Measurements from ENCODE around the gene SASH1.
"Not testable (repeated sequence)": the region's sequence is repeated elsewhere in the genome, so short reads cannot be mapped to it uniquely, and the experiment has no call there.

SASH1 gene

GRCh38 chr6:148329596-148330381 is 12.8 kb upstream of the SASH1 start:
- no peak for DNase-seq

- DNase-seq: no peak
Observed at GRCh38 chr6:148332088-148332487, 10.6 kb upstream of the SASH1 start.

GRCh38 chr6:148336901-148337300 is 5.7 kb upstream of the SASH1 start:
- no peak for DNase-seq

GRCh38 chr6:148339766-148340165 is 2.9 kb upstream of the SASH1 start:
- DNase-seq: no peak

GRCh38 chr6:148340586-148341297 is 1.9 kb upstream of the SASH1 start:
- no peak for DNase-seq

GRCh38 chr6:148342100-148342349 is 613 bp upstream of the SASH1 start:
- no peak for DNase-seq

GRCh38 chr6:148343047-148343782 is 577 bp downstream of the SASH1 start:
- DNase-seq: no peak

GRCh38 chr6:148345176-148345575 is 2.5 kb downstream of the SASH1 start:
- DNase-seq: no peak

- no peak for DNase-seq
Observed at GRCh38 chr6:148345578-148345977, 2.9 kb downstream of the SASH1 start.

- DNase-seq: no peak
Observed at GRCh38 chr6:148346681-148347440, 4.2 kb downstream of the SASH1 start.

GRCh38 chr6:148347441-148348054 is 4.9 kb downstream of the SASH1 start:
- no peak for DNase-seq

- no peak for DNase-seq
Observed at GRCh38 chr6:148348335-148348734, 5.7 kb downstream of the SASH1 start.

GRCh38 chr6:148348778-148349177 is 6.1 kb downstream of the SASH1 start:
- DNase-seq: no peak

GRCh38 chr6:148349466-148349865 is 6.8 kb downstream of the SASH1 start:
- DNase-seq: no peak

- no peak for DNase-seq
Observed at GRCh38 chr6:148351309-148351708, 8.7 kb downstream of the SASH1 start.

- not testable (repeated sequence) for DNase-seq
Observed at GRCh38 chr6:148352421-148352820, 9.8 kb downstream of the SASH1 start.

GRCh38 chr6:148358196-148358785 is 15.7 kb downstream of the SASH1 start:
- DNase-seq: no peak

GRCh38 chr6:148359228-148359627 is 16.6 kb downstream of the SASH1 start:
- DNase-seq: no peak

- DNase-seq: no peak
Observed at GRCh38 chr6:148364056-148364824, 21.6 kb downstream of the SASH1 start.

GRCh38 chr6:148365041-148365440 is 22.4 kb downstream of the SASH1 start:
- DNase-seq: no peak

GRCh38 chr6:148367411-148368024 is 24.9 kb downstream of the SASH1 start:
- DNase-seq: no peak

Data from NCI-H748 treated with DMSO at 0.1 percent for 48 hours (cell line).